EH (cell line): ENCODE data around the gene GRIA2.

Source experiments
- DNase-seq: peaks from one replicate; pipeline ENCODE4 v3.0.0-alpha.2; 2015; ENCODE audit warnings: low read depth

GRIA2 gene

DNA sequence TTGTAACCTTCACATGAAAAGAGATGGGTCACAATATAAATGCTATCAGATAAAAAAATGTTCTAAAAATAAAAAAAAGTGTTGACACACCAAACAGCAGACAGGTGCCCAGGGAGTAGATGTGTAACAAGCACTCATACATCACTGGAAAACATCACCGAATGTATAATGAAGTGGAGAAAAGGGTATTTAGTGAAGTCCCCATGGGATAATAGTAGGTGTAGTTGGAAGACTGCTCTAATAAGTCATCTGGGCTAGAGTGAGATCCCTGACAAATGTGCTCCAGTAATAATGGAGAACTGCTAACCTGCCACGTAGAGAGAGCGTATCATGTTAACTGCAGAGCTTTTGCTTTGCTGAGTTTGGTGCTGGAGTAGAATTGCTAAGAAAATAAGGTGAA lies 152.0 kb downstream of the GRIA2 start:
- no peak for DNase-seq

DNA sequence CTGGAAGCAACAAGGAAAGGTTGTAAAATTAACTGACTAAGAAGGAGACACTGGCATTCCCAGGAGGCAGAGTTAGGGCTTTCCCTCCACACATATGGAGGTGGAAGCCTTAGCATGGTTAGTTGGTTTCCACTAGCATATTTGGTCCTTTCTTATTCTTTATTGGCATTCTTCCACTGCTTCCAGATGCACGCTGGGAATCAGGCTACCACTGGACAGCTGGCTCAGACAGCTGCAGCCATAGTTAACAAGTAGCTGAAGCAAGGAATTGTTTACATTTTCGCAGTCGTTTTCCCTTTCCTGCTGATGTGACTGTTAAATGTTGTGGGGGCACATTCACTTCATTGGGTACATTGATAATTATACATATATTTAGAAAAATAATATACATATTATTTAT lies 169.2 kb downstream of the GRIA2 start:
- DNase-seq, result no peak

DNA sequence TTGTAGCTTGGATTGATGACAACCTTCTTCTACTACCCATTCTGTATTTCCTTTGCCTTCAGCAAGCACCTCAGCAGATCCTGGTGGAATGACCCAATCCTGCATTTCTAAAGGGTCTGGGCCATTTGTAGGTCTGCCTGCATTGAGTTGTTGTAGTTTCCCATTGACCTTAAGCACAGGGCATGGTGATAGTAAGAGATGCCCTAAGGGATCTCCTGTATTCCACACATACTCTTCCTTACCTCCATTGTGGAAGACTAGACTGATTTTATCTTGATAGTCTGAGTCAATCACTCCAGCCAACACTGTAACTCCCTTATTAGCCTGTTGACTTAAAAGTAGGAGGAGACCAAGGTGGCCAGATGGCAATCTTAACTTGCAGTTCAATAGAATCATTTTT lies 184.5 kb downstream of the GRIA2 start:
- DNase-seq, result no peak
